KMS-11 (cell line): ENCODE measurements around the gene IL10.

Experiments used
- H2AFZ ChIP-seq: fragments of 200-600 bp; sonication (generic); 2 replicates; pipeline ENCODE4 v1.6.1; 2016; ENCODE audit warnings: antibody characterized with exemption, mixed run types, low read depth
- H3K27ac ChIP-seq: fragments of 200-600 bp; sonication (generic); 2 replicates; pipeline ENCODE4 v1.6.1; 2016; ENCODE audit warnings: mild to moderate bottlenecking, mixed run types
- H3K27me3 ChIP-seq: fragments of 200-600 bp; sonication (generic); 2 replicates; pipeline ENCODE4 v1.6.1; 2017; ENCODE audit warnings: mild to moderate bottlenecking, low read depth, mixed run types, moderate library complexity; ENCODE audit not compliant: insufficient read depth
- H3K36me3 ChIP-seq: fragments of 200-600 bp; sonication (generic); 2 replicates; pipeline ENCODE4 v1.6.1; 2017; ENCODE audit warnings: mild to moderate bottlenecking, mixed run types; ENCODE audit not compliant: insufficient read depth
- H3K4me1 ChIP-seq: fragments of 200-600 bp; sonication (generic); 2 replicates; pipeline ENCODE4 v1.6.1; 2016; ENCODE audit warnings: mild to moderate bottlenecking, low read depth, mixed run types; ENCODE audit not compliant: poor library complexity, severe bottlenecking
- H3K4me2 ChIP-seq: fragments of 200-600 bp; sonication (generic); 2 replicates; pipeline ENCODE4 v1.7.0; 2016; ENCODE audit warnings: mild to moderate bottlenecking, mixed run types
- H3K4me3 ChIP-seq: fragments of 200-600 bp; sonication (generic); IDR thresholded peaks from 2 replicates; pipeline ENCODE4 v1.6.1; 2017; ENCODE audit warnings: low read depth, low read length, mixed read lengths; ENCODE audit not compliant: insufficient read depth
- H3K79me2 ChIP-seq: fragments of 200-600 bp; sonication (generic); 2 replicates; pipeline ENCODE4 v1.6.1; 2016; ENCODE audit warnings: low read depth, mixed run types; ENCODE audit not compliant: insufficient read depth
- H3K9ac ChIP-seq: fragments of 200-600 bp; sonication (generic); 2 replicates; pipeline ENCODE4 v1.6.1; 2016; ENCODE audit warnings: mild to moderate bottlenecking, mixed run types
- H4K20me1 ChIP-seq: fragments of 200-600 bp; sonication (generic); 2 replicates; pipeline ENCODE4 v1.6.1; 2016; ENCODE audit warnings: mild to moderate bottlenecking, mixed run types; ENCODE audit not compliant: insufficient read depth
- CTCF ChIP-seq: fragments of 200-600 bp; sonication (generic); conservative IDR thresholded peaks from 2 replicates; pipeline ENCODE4 v1.6.1; 2017; ENCODE audit warnings: low read depth, mild to moderate bottlenecking, antibody characterized with exemption, low read length, moderate library complexity, mixed read lengths

Gene IL10

GRCh38 chr1:206812471-206812870 lies 40.2 kb upstream of the IL10 start:
- H3K27me3 ChIP-seq: no peaks in the 10 kb centered on the region
- no peak overlapping the region for H3K27ac ChIP-seq
- H3K9ac ChIP-seq: no peak overlapping the region
- H2AFZ ChIP-seq: no peak overlapping the region
- peaks cover 67% of the 10 kb centered on the region for H3K4me1 ChIP-seq
- no peaks in the 10 kb centered on the region for H4K20me1 ChIP-seq
- H3K79me2 ChIP-seq: no peaks in the 10 kb centered on the region
- H3K36me3 ChIP-seq: no peaks in the 10 kb centered on the region
- TF ChIP-seq CTCF: no peak
- H3K4me2 ChIP-seq: no peak overlapping the region
- H3K4me3 ChIP-seq: no peak overlapping the region

GRCh38 chr1:206809504-206810084 lies 37.3 kb upstream of the IL10 start:
- peaks cover 67% of the 10 kb centered on the region for H3K4me1 ChIP-seq
- H3K9ac ChIP-seq: no peak overlapping the region
- H4K20me1 ChIP-seq: no peaks in the 10 kb centered on the region
- no peaks in the 10 kb centered on the region for H3K79me2 ChIP-seq
- no peak overlapping the region for H2AFZ ChIP-seq
- H3K4me2 ChIP-seq: no peak overlapping the region
- TF ChIP-seq CTCF: peak; percentile 50
- no peak overlapping the region for H3K27ac ChIP-seq
- no peaks in the 10 kb centered on the region for H3K36me3 ChIP-seq
- H3K4me3 ChIP-seq: no peak overlapping the region
- H3K27me3 ChIP-seq: no peaks in the 10 kb centered on the region

GRCh38 chr1:206808615-206809014 lies 36.3 kb upstream of the IL10 start:
- Histone ChIP-seq H3K9ac (no peak overlapping the region), H2AFZ (no peak overlapping the region), H3K4me3 (no peak overlapping the region), H3K27me3 (no peaks in the 10 kb centered on the region), H3K4me1 (peaks cover 67% of the 10 kb centered on the region), H3K27ac (no peak overlapping the region), H3K36me3 (no peaks in the 10 kb centered on the region), H3K79me2 (no peaks in the 10 kb centered on the region), H3K4me2 (no peak overlapping the region; the same call in 1 of the 2 replicates), H4K20me1 (no peaks in the 10 kb centered on the region)
- peak; percentile 88 for TF ChIP-seq CTCF

GRCh38 chr1:206805357-206805756 lies 33.1 kb upstream of the IL10 start:
- H2AFZ ChIP-seq: no peak overlapping the region
- no peak overlapping the region for H3K4me3 ChIP-seq
- H3K27ac ChIP-seq: no peak overlapping the region; the same call in 1 of the 2 replicates
- no peaks in the 10 kb centered on the region for H4K20me1 ChIP-seq
- H3K79me2 ChIP-seq: no peaks in the 10 kb centered on the region
- peaks cover 93% of the 10 kb centered on the region for H3K4me1 ChIP-seq
- H3K9ac ChIP-seq: no peak overlapping the region
- H3K36me3 ChIP-seq: no peaks in the 10 kb centered on the region
- no peaks in the 10 kb centered on the region for H3K27me3 ChIP-seq
- no peak for TF ChIP-seq CTCF
- H3K4me2 ChIP-seq: peak overlapping the region; percentile 78; the same call in 1 of the 2 replicates
